Spinal cord (tissue), 10 donors: ENCODE data around the gene SATB1. TPM values are rescaled to one million over a fixed set of nuclear protein-coding genes. Genes with fewer than 3 reads are reported as not detected.

ENCODE experiments used
- DNase-seq, 6 donors: peaks; one replicate each; pipeline versions ENCODE4 v3.0.0 to v3.0.0-alpha.2; 2013 to 2015; ENCODE audit warnings: low spot score in 6 of 6, low read depth in 4 of 6
- H3K27ac ChIP-seq: one replicate; pipeline ENCODE4 v1.5.1; 2013; ENCODE audit warnings: low read depth, low read length, control low read depth
- H3K27me3 ChIP-seq: one replicate; pipeline ENCODE4 v1.6.1; 2013; ENCODE audit warnings: low read length; ENCODE audit not compliant: control insufficient read depth, insufficient read depth
- H3K36me3 ChIP-seq: one replicate; pipeline ENCODE4 v1.6.1; 2013; ENCODE audit warnings: low read length; ENCODE audit not compliant: control insufficient read depth, insufficient read depth
- H3K4me1 ChIP-seq: one replicate; pipeline ENCODE4 v1.6.1; 2013; ENCODE audit warnings: low read length; ENCODE audit not compliant: control insufficient read depth, insufficient read depth
- H3K4me3 ChIP-seq: one replicate; pipeline ENCODE4 v1.5.1; 2013; ENCODE audit warnings: low read depth, low read length, control low read depth
- H3K9me3 ChIP-seq: one replicate; pipeline ENCODE4 v1.6.1; 2013; ENCODE audit warnings: low read length; ENCODE audit not compliant: control insufficient read depth, insufficient read depth
- WGBS: methylation state at CpG from one replicate; pipeline ENCODE4 v1.1.5; 2013; ENCODE audit warnings: missing lambda C conversion rate; ENCODE audit not compliant: insufficient coverage; 5-methylcytosine and 5-hydroxymethylcytosine counted together
- polyA plus RNA-seq, 2 donors: library from polyadenylated mRNA; unstranded; fragments of 120-200 nt; gene quantifications; one replicate each; pipeline ENCODE4 v1.2.1, GENCODE V29; 2013; ENCODE audit not compliant: insufficient read length in 2 of 2
- total RNA-seq, 2 donors: library from RNA; depleted of rRNA in 1 of 2; stranded (reverse); fragments of 120-200 nt in 1 of 2; fragments of >200 nt in 1 of 2; gene quantifications; one replicate each; pipeline versions ENCODE4 v1.2.3 to v1.2.4, GENCODE V29; 2013 to 2014
- donor health status: healthy.

SATB1 gene
- total and polyA plus RNA-seq, 4 donors: 41.4 to 96.9 (median 68.3) TPM

- Histone ChIP-seq H3K27me3 (no peaks in the 10 kb centered on the region), H3K4me3 (no peak overlapping the region), H3K4me1 (no peaks in the 10 kb centered on the region), H3K9me3 (no peaks in the 10 kb centered on the region), H3K27ac (no peak overlapping the region), H3K36me3 (no peaks in the 10 kb centered on the region)
- 88% methylated on average over 5 of the region's 5 CpGs for WGBS
- DNase-seq: no peak
These were observed 117.0 kb downstream of the SATB1 start for GRCh38 chr3:18308096-18308650.

- no CpG with 5 or more reads among the region's 1 CpG for WGBS
- DNase-seq: no peak
- Histone ChIP-seq H3K4me1 (no peaks in the 10 kb centered on the region), H3K27ac (no peak overlapping the region), H3K4me3 (no peak overlapping the region), H3K27me3 (no peaks in the 10 kb centered on the region), H3K36me3 (no peaks in the 10 kb centered on the region), H3K9me3 (no peaks in the 10 kb centered on the region)
These were observed 117.6 kb downstream of the SATB1 start for GRCh38 chr3:18307529-18307928.

GRCh38 chr3:18302517-18302916 is 122.6 kb downstream of the SATB1 start:
- no peak overlapping the region for H3K27ac ChIP-seq
- no peaks in the 10 kb centered on the region for H3K4me1 ChIP-seq
- H3K27me3 ChIP-seq: no peaks in the 10 kb centered on the region
- no peaks in the 10 kb centered on the region for H3K36me3 ChIP-seq
- peaks cover 2% of the 10 kb centered on the region for H3K9me3 ChIP-seq
- no peak overlapping the region for H3K4me3 ChIP-seq
- WGBS: 60% methylated on average over 1 of the region's 1 CpG
- DNase-seq: no peak

GRCh38 chr3:18301781-18302180 is 123.4 kb downstream of the SATB1 start:
- no peak for DNase-seq
- H3K4me1 ChIP-seq: no peaks in the 10 kb centered on the region
- H3K9me3 ChIP-seq: peaks cover 7% of the 10 kb centered on the region
- no peaks in the 10 kb centered on the region for H3K36me3 ChIP-seq
- H3K27me3 ChIP-seq: no peaks in the 10 kb centered on the region
- no peak overlapping the region for H3K27ac ChIP-seq
- WGBS: no CpG with 5 or more reads among the region's 1 CpG
- H3K4me3 ChIP-seq: no peak overlapping the region

GRCh38 chr3:18300916-18301315 is 124.2 kb downstream of the SATB1 start:
- peaks cover 9% of the 10 kb centered on the region for H3K9me3 ChIP-seq
- no peak overlapping the region for H3K4me3 ChIP-seq
- H3K27me3 ChIP-seq: no peaks in the 10 kb centered on the region
- no peaks in the 10 kb centered on the region for H3K4me1 ChIP-seq
- no peak overlapping the region for H3K27ac ChIP-seq
- no peak for DNase-seq
- H3K36me3 ChIP-seq: no peaks in the 10 kb centered on the region
- WGBS: no CpG with 5 or more reads among the region's 3 CpGs

GRCh38 chr3:18297126-18297525 is 128.0 kb downstream of the SATB1 start:
- no peak overlapping the region for H3K4me3 ChIP-seq
- H3K9me3 ChIP-seq: peaks cover 9% of the 10 kb centered on the region
- no peak for DNase-seq
- no peaks in the 10 kb centered on the region for H3K36me3 ChIP-seq
- H3K27ac ChIP-seq: no peak overlapping the region
- no peaks in the 10 kb centered on the region for H3K4me1 ChIP-seq
- H3K27me3 ChIP-seq: no peaks in the 10 kb centered on the region
